Calu3 (cell line): ENCODE measurements around the gene FAM149B1. TPM values are rescaled to one million over a fixed set of nuclear protein-coding genes. Genes with fewer than 3 reads are reported as not detected.

ENCODE experiments used
- BruUV-seq: library from RNA; stranded (reverse); fragments of 400-500 nt; replicated peaks from 2 replicates; lab custom pipeline; 2021; lab: Mats Ljungman, UMichigan
- CTCF ChIA-PET: fragments of 300-600 bp; sonication (Branson Sonifier 250); formaldehyde crosslinking; loops from one replicate; lab custom pipeline; 2022; ENCODE audit warnings: antibody characterized with exemption; lab: Charles Lee
- DNase-seq: peaks from one replicate; pipeline ENCODE4 v3.0.0; 2022
- H3K27ac Mint-ChIP-seq: one replicate; pipeline ENCODE4 v1.8.0; 2022; ENCODE audit warnings: mixed read lengths; ENCODE audit not compliant: unreplicated experiment
- H3K27me3 Mint-ChIP-seq: one replicate; pipeline ENCODE4 v1.8.0; 2022; ENCODE audit warnings: mixed read lengths; ENCODE audit not compliant: unreplicated experiment
- H3K36me3 Mint-ChIP-seq: one replicate; pipeline ENCODE4 v1.8.0; 2022; ENCODE audit warnings: mild to moderate bottlenecking, moderate library complexity, mixed read lengths; ENCODE audit not compliant: insufficient read depth, unreplicated experiment
- H3K4me1 Mint-ChIP-seq: one replicate; pipeline ENCODE4 v1.8.0; 2022; ENCODE audit warnings: mild to moderate bottlenecking, low read depth, mixed read lengths; ENCODE audit not compliant: unreplicated experiment
- H3K4me3 Mint-ChIP-seq: one replicate; pipeline ENCODE4 v1.8.0; 2022; ENCODE audit warnings: mild to moderate bottlenecking, low read depth, moderate library complexity, mixed read lengths; ENCODE audit not compliant: unreplicated experiment
- H3K9me3 Mint-ChIP-seq: one replicate; pipeline ENCODE4 v1.8.0; 2022; ENCODE audit warnings: low read depth, mixed read lengths; ENCODE audit not compliant: unreplicated experiment
- intact Hi-C: fragments of 100-400 bp; cut with micrococcal nuclease; formaldehyde crosslinking; loops from one replicate; pipeline ENCODE4 v1.10.0; 2022; ENCODE audit not compliant: unreplicated experiment
- total RNA-seq: library from RNA; stranded (reverse); gene quantifications from 2 replicates; pipeline ENCODE4 v1.2.3, GENCODE V29; 2022
- TF ChIP-seq, protein P1 (sequence below): fragments of 200-600 bp; IDR thresholded peaks from one replicate; pipeline ENCODE4 v1.8.0; 2022; ENCODE audit warnings: antibody characterized with exemption; ENCODE audit not compliant: unreplicated experiment

FAM149B1 gene
- total RNA-seq, 1 experiment from 2014 or later: 31.5 TPM

GRCh38 chr10:73219384-73219783, 51.5 kb downstream of the FAM149B1 start:
- BruUV-seq: no TSS peak
- H3K27me3 Mint-ChIP-seq: no peaks in the 10 kb centered on the region
- no peaks in the 10 kb centered on the region for H3K9me3 Mint-ChIP-seq
- no peak for DNase-seq
- no peaks in the 10 kb centered on the region for H3K4me1 Mint-ChIP-seq
- peaks cover 5% of the 10 kb centered on the region for H3K36me3 Mint-ChIP-seq
- no peak overlapping the region for H3K27ac Mint-ChIP-seq
- TF ChIP-seq, protein P1, sequence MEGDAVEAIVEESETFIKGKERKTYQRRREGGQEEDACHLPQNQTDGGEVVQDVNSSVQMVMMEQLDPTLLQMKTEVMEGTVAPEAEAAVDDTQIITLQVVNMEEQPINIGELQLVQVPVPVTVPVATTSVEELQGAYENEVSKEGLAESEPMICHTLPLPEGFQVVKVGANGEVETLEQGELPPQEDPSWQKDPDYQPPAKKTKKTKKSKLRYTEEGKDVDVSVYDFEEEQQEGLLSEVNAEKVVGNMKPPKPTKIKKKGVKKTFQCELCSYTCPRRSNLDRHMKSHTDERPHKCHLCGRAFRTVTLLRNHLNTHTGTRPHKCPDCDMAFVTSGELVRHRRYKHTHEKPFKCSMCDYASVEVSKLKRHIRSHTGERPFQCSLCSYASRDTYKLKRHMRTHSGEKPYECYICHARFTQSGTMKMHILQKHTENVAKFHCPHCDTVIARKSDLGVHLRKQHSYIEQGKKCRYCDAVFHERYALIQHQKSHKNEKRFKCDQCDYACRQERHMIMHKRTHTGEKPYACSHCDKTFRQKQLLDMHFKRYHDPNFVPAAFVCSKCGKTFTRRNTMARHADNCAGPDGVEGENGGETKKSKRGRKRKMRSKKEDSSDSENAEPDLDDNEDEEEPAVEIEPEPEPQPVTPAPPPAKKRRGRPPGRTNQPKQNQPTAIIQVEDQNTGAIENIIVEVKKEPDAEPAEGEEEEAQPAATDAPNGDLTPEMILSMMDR: no peak
- CTCF ChIA-PET: interaction anchor here (0.6 kb wide), 2 partner anchors 29 to 33 kb away, joined by 3 read pairs; partner anchors contain the start of gene MRPS16
- H3K4me3 Mint-ChIP-seq: no peak overlapping the region
- intact Hi-C loops: no loop called here

- Mint-ChIP-seq H3K27me3 (no peaks in the 10 kb centered on the region), H3K36me3 (peaks cover 5% of the 10 kb centered on the region), H3K4me3 (no peak overlapping the region), H3K4me1 (no peaks in the 10 kb centered on the region), H3K9me3 (no peaks in the 10 kb centered on the region), H3K27ac (no peak overlapping the region)
- CTCF ChIA-PET: no interaction called here
- DNase-seq: no peak
- TF ChIP-seq, protein P1: no peak
- intact Hi-C loops: no loop called here
- no TSS peak for BruUV-seq
These were observed 53.1 kb downstream of the FAM149B1 start for GRCh38 chr10:73220989-73221388.

DNA sequence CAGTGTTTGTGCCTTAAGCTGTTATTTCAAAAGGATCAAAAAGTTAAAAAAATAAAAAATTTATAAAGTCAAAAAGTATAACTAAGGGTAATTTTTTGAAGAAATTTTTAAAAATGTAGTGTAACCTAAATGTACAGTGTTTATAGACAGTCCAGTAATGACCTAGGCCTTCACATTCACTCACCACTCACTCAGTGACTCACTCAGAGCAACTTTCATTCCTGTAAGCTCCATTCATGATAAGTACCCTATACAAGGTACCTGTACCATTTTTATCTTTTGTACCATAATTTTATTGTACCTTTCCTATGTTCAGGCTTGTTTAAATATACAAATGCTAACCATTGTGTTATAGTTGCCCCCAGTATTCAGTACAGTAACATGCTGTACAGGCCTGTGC, 57.6 kb downstream of the FAM149B1 start:
- no peak for DNase-seq

GRCh38 chr10:73226663-73227062, 58.7 kb downstream of the FAM149B1 start:
- Mint-ChIP-seq H3K4me3 (no peak overlapping the region), H3K36me3 (peaks cover 17% of the 10 kb centered on the region), H3K4me1 (no peaks in the 10 kb centered on the region), H3K27ac (no peak overlapping the region), H3K27me3 (no peaks in the 10 kb centered on the region), H3K9me3 (no peaks in the 10 kb centered on the region)
- DNase-seq: no peak
- no TSS peak for BruUV-seq
- TF ChIP-seq, protein P1: no peak
- intact Hi-C loops: no loop called here
- CTCF ChIA-PET: no interaction called here

More for the DNA sequence above, 57.6 kb downstream of the FAM149B1 start:
- Mint-ChIP-seq H3K27ac (no peak overlapping the region), H3K4me1 (no peaks in the 10 kb centered on the region), H3K27me3 (no peaks in the 10 kb centered on the region), H3K36me3 (peaks cover 21% of the 10 kb centered on the region), H3K4me3 (no peak overlapping the region), H3K9me3 (no peaks in the 10 kb centered on the region)
- BruUV-seq: no TSS peak
- intact Hi-C loops: no loop called here
- TF ChIP-seq, protein P1: no peak
- CTCF ChIA-PET: interaction anchor here (0.7 kb wide), 2 partner anchors 24 to 198 kb away, joined by 3 to 4 read pairs; no protein-coding TSS in a partner anchor
